Amygdala (tissue), 56 donors: ENCODE measurements around the gene NUAK1.

Experiments
- DNase-seq, 56 donors: peaks; one replicate each; lab custom pipeline; 2025; lab: John Stamatoyannopoulos, UW

The NUAK1 gene

GRCh38 chr12:106133136-106134087, 5.3 kb downstream of the NUAK1 start:
- DNase-seq = no peak

- DNase-seq = no peak
These were observed 6.3 kb downstream of the NUAK1 start for GRCh38 chr12:106132175-106133135.

DNA sequence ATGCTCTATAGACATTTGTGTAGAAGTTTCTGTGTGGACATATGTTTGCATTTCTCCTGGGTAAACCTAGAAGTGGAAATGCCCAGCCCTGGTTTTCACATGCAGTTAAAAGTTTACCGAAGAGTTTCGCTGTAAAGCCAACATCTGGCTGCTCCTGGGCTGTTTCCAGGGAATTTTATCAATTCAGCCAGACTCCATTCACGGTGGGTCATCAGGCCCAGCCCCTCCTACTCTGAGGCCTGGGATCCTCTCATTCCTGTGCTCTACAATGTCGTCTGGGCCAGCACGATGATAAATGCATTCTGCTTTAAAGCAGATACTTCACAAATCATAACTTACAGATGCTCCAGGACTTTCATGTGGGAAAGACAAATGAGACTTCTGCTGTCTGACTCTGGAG, 7.1 kb downstream of the NUAK1 start:
- DNase-seq = no peak

DNA sequence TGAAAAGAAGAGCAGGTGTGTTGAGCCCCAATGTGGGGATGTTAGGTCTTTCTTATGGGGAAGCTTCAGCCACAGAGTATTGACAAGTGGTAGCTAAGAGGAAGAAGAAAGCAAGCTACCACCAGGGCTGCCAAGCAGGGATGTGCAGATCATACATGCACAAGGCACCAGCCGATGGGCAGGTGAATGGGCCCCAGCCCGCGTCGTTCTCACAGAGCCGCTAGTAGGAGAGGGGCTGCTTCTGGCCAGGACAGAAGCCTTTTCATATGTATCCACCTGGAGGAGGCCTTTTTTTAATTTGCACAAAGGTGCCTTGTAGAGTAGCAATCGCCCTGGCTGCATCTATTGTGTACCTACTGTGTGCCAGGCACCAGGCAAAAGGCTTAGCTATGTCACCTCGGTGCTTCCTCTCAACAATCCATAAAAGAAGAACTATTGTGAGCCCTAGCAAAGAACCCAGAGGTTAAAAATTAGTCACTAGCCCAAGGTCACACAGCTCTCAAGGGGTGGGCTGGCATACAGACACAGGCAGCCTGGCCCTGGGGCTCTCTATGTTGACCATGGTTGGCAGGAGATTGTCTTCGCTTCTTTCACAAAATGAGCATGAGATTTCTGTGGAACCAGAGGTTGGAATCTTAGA, 8.2 kb downstream of the NUAK1 start:
- no peak for DNase-seq

- DNase-seq = no peak
These were observed 10.0 kb downstream of the NUAK1 start for GRCh38 chr12:106128585-106129328.

DNA sequence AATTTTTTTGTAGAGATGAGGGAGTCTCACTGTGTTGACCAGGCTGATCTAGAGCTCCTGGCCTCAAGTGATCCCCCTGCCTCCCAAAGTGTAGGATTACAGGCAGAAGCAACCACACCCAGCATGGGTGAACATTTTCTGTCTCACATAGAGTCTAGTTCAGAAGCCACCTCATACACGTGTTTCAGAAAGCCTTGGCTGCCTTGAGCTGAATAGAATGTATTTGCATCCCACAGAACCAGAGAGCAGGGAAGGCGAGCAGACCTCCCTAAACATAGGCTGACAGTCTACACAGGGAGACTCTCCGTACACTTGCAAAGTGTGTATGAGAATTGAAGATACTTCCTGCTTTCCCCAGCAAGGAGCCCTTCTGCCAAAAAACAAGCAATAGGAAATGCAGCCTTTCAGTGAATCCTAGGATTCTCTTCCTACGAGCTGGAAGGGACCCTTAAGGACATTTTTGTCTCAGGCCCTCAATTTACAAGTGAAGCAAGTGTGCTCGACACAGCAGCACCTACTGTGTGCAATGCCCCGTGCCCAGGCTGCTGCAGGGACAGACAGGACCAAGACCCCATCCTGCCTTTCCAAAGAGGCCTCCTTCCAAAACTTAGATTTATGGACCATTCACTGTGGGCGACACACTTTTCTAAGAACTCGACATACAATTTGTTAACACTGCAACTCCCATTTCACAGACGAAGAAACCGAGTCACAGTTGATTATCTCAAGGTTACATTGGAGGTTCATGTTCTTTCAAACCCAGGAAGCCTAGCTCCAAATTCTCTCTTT, 11.2 kb downstream of the NUAK1 start:
- no peak for DNase-seq

GRCh38 chr12:106126441-106127337, 12.1 kb downstream of the NUAK1 start:
- no peak for DNase-seq

DNA sequence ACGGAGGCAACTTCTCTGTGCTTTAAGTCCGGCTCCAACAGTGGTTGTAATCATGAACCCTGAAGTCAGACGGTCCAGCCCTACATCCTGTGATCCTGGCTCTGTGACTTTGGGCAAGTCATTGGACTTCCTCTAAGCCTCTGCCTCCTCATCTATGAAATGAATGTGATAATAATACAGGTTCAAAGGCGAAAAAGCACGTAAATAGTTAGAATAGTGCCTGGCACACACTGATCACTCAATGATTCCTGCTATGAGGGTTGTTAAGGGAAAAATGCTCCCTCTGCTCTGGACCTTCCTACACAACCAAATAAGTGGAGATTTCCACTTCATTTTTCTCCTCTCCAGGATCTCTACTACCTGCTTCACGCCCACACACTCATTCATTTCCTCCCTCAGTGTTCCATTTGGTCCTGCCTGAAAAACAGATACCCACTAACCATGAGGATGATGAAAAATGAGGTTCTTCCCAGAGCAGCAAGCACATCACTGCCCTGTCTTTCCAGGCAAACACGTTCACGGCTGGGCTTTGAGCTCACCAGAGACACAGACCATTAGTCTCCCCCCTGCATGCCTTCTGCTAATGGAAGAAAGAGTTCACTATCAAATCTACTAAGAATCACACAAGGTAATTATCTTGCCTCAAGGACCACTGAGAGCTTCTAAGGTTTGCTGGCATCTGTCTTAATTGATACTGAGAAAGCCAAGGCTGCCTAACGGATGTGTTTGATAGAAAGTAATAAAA, 13.2 kb downstream of the NUAK1 start:
- DNase-seq = no peak

- DNase-seq = no peak
These were observed 15.1 kb downstream of the NUAK1 start for GRCh38 chr12:106123551-106124081.

DNA sequence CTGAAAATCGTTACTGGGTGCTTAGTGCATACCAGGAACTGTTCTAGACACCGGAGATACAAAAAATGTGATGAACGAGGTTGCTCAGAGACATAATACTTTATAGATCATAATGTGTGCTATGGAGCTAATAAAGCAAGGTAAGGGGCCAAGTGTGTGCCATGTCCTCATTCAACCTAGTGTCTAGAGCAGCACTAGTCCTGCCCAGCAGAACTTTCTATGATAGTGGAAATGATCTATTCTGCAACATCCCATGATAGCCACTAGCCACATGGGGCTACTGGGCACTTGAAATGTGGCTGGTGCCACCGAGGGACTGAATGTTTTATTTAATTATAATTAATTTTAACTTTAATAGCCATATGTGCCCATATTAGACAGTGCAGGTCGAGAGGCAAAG, 15.6 kb downstream of the NUAK1 start:
- no peak for DNase-seq

GRCh38 chr12:106122004-106122403, 16.8 kb downstream of the NUAK1 start:
- DNase-seq = no peak

- DNase-seq = no peak
These were observed 18.1 kb downstream of the NUAK1 start for GRCh38 chr12:106120519-106121105.

- DNase-seq = no peak
These were observed 19.5 kb downstream of the NUAK1 start for GRCh38 chr12:106119301-106119700.

- no peak for DNase-seq
These were observed 20.2 kb downstream of the NUAK1 start for GRCh38 chr12:106118381-106119130.

- peak in 10 of 56 donors; percentile 9 to 37 (median 25) for DNase-seq
These were observed 23.3 kb downstream of the NUAK1 start for GRCh38 chr12:106115440-106115839.
